GM18907 (cell line): ENCODE measurements around the gene SAMD11.
"Not testable (repeated sequence)": the region's sequence is repeated elsewhere in the genome, so short reads cannot be mapped to it uniquely, and the experiment has no call there.

Experiments
- ATAC-seq: cut with Tn5 transposase; IDR thresholded peaks from one replicate; pipeline ENCODE4 v1.9.1; 2021; ENCODE audit warnings: mild to moderate bottlenecking, moderate library complexity; ENCODE audit not compliant: unreplicated experiment

Gene SAMD11

DNA sequence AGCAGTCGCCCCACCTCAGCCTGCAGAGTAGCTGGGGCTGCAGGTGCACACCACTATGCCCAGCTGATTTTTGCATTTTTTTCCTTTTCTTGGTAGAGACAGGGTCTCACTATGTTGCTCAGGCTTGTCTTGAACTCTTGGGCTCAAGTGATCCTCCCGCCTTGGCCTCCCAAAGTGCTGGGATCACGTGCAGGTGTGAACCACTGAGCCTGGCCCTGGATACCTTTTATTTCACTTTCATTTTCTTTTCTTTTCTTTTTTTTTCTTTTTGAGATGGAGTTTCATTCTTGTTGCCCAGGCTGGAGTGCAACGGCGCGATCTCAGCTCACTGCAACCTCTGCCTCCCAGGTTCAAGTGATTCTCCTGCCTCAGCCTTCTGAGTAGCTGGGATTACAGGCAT, 67.6 kb downstream of the SAMD11 start:
- not testable (repeated sequence) for ATAC-seq

DNA sequence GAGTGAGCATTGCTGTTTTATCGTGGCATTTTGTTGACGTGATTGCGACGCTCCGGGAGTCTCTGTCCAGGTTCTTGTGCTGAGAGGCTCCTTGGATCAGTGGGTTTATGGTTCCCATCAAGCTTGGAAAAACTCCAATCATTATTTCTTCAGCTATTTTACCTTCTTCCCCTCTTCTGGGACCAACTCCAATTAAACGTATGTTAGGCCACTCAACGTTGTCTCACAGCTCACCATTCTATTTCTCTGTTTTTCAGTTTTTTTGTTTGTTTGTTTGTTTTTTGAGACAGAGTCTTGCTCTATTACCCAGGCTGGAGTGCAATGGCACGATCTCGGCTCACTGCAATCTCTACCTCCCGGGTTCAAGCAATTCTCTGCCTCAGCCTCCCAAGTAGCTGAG, 68.2 kb downstream of the SAMD11 start:
- no peak for ATAC-seq

DNA sequence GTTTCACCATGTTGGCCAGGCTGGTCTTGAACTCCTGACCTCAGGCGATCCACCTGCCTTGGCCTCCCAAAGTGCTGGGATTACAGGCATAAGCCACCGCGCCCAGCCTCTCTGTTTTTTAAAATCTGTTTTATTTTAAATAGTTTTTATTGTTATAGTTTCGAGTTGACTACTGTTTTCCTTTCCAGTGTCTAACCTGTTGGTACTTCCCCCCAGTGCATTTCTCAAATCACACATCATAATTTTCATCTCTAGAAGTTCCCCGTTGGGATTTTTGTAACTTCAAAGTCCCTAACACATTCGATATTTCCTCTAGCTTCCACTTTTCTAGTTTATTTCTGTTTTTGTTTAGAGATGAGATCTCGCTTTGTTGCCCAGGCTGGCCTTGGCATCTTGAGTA, 68.6 kb downstream of the SAMD11 start:
- ATAC-seq: no peak

DNA sequence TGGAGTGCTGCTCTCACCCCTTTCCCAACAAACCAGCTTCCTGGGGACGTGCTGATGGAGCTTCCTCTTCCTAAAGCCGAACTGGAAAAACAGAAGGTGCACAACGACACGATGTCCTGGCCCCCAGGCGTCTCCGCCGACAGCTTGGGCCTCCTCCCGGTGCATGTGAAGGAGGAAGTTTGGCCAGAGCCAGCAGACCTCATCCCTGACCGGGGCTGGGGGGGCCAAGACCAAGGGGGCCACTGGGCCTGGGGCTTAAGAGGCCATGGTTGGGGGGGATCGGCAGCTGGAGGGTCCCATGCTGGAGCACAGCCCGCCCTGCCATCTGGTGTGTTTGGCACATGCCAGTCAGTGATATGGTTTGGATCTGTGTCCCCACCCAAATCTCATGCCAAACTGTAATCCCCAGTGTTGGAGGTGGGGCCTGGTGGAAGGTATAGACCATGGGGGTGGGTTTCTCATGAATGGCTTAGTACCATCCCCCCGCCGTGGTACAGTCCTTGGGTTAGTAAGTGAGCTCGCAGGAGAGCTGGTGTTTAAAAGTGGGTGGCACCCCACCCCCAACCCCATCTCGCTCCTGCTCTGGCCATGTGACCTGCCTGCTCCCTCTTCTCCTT, 69.8 kb downstream of the SAMD11 start:
- ATAC-seq: no peak
